Measurements from ENCODE around the gene C1orf185. TPM values are rescaled to one million over a fixed set of nuclear protein-coding genes. Genes with fewer than 3 reads are reported as not detected.
"Not testable (repeated sequence)": the region's sequence is repeated elsewhere in the genome, so short reads cannot be mapped to it uniquely, and the experiment has no call there.

The C1orf185 gene
- total RNA-seq, 1 donor from 2014 or later, result not detected

GRCh38 chr1:51170342-51170741 lies 68.3 kb downstream of the C1orf185 start:
- Mint-ChIP-seq H3K9me3 (no peaks in the 10 kb centered on the region), H3K27me3 (peaks cover 17% of the 10 kb centered on the region), H3K27ac (no peak overlapping the region), H3K4me1 (peaks cover 2% of the 10 kb centered on the region), H3K4me3 (no peak overlapping the region), H3K36me3 (ENCODE audit: low read depth) (no peaks in the 10 kb centered on the region)
- ChIA-PET CTCF (interaction anchor here (1.1 kb wide), 1 partner anchor 18 kb away, joined by 3 read pairs; no protein-coding TSS in a partner anchor), POLR2A (interaction anchor here (0.6 kb wide), 1 partner anchor 239 kb away, joined by 3 read pairs; no protein-coding TSS in a partner anchor)
- TF ChIP-seq, protein P1, sequence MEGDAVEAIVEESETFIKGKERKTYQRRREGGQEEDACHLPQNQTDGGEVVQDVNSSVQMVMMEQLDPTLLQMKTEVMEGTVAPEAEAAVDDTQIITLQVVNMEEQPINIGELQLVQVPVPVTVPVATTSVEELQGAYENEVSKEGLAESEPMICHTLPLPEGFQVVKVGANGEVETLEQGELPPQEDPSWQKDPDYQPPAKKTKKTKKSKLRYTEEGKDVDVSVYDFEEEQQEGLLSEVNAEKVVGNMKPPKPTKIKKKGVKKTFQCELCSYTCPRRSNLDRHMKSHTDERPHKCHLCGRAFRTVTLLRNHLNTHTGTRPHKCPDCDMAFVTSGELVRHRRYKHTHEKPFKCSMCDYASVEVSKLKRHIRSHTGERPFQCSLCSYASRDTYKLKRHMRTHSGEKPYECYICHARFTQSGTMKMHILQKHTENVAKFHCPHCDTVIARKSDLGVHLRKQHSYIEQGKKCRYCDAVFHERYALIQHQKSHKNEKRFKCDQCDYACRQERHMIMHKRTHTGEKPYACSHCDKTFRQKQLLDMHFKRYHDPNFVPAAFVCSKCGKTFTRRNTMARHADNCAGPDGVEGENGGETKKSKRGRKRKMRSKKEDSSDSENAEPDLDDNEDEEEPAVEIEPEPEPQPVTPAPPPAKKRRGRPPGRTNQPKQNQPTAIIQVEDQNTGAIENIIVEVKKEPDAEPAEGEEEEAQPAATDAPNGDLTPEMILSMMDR (IDR thresholded peaks at IDR 0.05), result no peak
- ATAC-seq (ENCODE audit: low read depth), result no peak
- DNase-seq, result no peak
- intact Hi-C loops (cut with micrococcal nuclease), result no loop called here

GRCh38 chr1:51172811-51173210 lies 70.8 kb downstream of the C1orf185 start:
- no peak overlapping the region for H3K4me3 Mint-ChIP-seq

GRCh38 chr1:51175278-51175677 lies 73.2 kb downstream of the C1orf185 start:
- intact Hi-C loops (cut with micrococcal nuclease), result no loop called here
- TF ChIP-seq, protein P1 (IDR thresholded peaks at IDR 0.05), result no peak
- ChIA-PET CTCF (interaction anchor here (2.2 kb wide), 1 partner anchor 14 kb away, joined by 7 read pairs; no protein-coding TSS in a partner anchor), POLR2A (interaction anchor here (0.6 kb wide), 1 partner anchor 258 kb away, joined by 3 read pairs; no protein-coding TSS in a partner anchor)
- no peaks in the 10 kb centered on the region for H3K9me3 Mint-ChIP-seq
- H3K27ac Mint-ChIP-seq, result no peak overlapping the region
- no peak overlapping the region for H3K4me3 Mint-ChIP-seq
- H3K4me1 Mint-ChIP-seq, result peaks cover 2% of the 10 kb centered on the region
- no peak for ATAC-seq (ENCODE audit: low read depth)
- H3K36me3 Mint-ChIP-seq (ENCODE audit: low read depth), result no peaks in the 10 kb centered on the region
- no peak for DNase-seq
- peaks cover 38% of the 10 kb centered on the region for H3K27me3 Mint-ChIP-seq

More at GRCh38 chr1:51172811-51173210, 70.8 kb downstream of the C1orf185 start:
- Mint-ChIP-seq H3K27ac (no peak overlapping the region), H3K4me1 (peaks cover 2% of the 10 kb centered on the region), H3K36me3 (ENCODE audit: low read depth) (no peaks in the 10 kb centered on the region), H3K9me3 (no peaks in the 10 kb centered on the region), H3K27me3 (peaks cover 29% of the 10 kb centered on the region)
- ChIA-PET CTCF (no interaction called here), POLR2A (no interaction called here)
- intact Hi-C loops (cut with micrococcal nuclease), result no loop called here
- DNase-seq (no peak), ATAC-seq (ENCODE audit: low read depth) (no peak)
- TF ChIP-seq, protein P1 (IDR thresholded peaks at IDR 0.05), result no peak

DNA sequence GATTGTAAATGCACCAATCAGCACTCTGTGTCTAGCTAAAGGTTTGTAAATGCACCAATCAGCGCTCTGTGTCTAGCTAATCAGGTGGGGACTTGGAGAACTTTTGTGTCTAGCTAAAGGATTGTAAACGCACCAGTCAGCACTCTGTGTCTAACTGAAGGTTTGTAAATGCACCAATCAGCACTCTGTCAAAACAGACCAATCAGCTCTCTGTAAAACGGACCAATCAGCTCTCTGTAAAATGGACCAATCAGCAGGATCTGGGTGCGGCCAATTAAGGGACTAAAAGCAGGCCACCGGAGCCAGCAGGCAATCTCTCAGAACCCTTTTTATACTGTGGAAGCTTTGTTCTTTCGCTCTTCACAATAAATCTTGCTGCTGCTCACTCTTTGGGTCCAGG lies 76.0 kb downstream of the C1orf185 start:
- ATAC-seq (ENCODE audit: low read depth); intact Hi-C loops (cut with micrococcal nuclease); H3K4me3 Mint-ChIP-seq; DNase-seq; H3K9me3 Mint-ChIP-seq; H3K4me1 Mint-ChIP-seq; POLR2A ChIA-PET; H3K36me3 Mint-ChIP-seq (ENCODE audit: low read depth); H3K27ac Mint-ChIP-seq: not testable (repeated sequence)
- CTCF ChIA-PET, result interaction anchor here (0.7 to 1.3 kb wide), 2 partner anchors 15 to 404 kb away, joined by 3 to 4 read pairs; no protein-coding TSS in a partner anchor
- H3K27me3 Mint-ChIP-seq, result peaks cover 33% of the 10 kb centered on the region

DNA sequence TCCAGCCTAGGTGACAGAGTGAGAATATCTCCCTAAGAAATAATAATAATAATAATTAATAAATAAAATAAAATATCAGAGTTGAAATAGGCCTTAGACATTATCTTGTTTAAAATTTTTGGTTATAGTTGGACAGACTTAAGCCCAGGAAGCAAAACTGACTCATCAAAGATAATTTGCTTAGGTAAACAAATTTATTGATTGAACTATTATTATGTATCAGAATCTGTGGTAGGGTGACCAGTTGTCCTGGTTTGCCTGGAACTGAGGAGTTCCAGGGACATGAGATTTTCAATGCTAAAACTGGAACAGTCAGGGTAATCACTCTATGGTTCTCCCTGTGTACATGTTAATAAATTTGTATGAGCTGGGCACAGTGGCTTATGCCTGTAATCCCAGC lies 86.2 kb downstream of the C1orf185 start:
- peaks cover 3% of the 10 kb centered on the region for H3K27me3 Mint-ChIP-seq
- H3K36me3 Mint-ChIP-seq (ENCODE audit: low read depth), result no peaks in the 10 kb centered on the region
- TF ChIP-seq, protein P1 (IDR thresholded peaks at IDR 0.05), result no peak
- ChIA-PET CTCF (interaction anchor here (0.7 to 5.6 kb wide), 10 partner anchors 9 to 439 kb away, joined by 3 to 124 read pairs (median 8); no protein-coding TSS in a partner anchor), POLR2A (no interaction called here)
- H3K27ac Mint-ChIP-seq, result no peak overlapping the region
- no peak for ATAC-seq (ENCODE audit: low read depth)
- no peak for DNase-seq
- no peaks in the 10 kb centered on the region for H3K4me1 Mint-ChIP-seq
- H3K4me3 Mint-ChIP-seq, result no peak overlapping the region
- intact Hi-C loops (cut with micrococcal nuclease), result no loop called here
- H3K9me3 Mint-ChIP-seq, result no peaks in the 10 kb centered on the region

Data from activated B cell treated with CpG ODN at 0.5 μM for 24 hours (primary cell).